ENCODE data around the gene LRP1. TPM values are rescaled to one million over a fixed set of nuclear protein-coding genes. Genes with fewer than 3 reads are reported as not detected.

LRP1 gene
- total and polyA plus RNA-seq, 2 experiments from 2014 or later = 26.6 to 145 TPM

GRCh38 chr12:57177354-57177753 lies 49.1 kb downstream of the LRP1 start:
- Mint-ChIP-seq H3K9me3 (no peaks in the 10 kb centered on the region; the same call in 2 of the 3 replicates), H3K27me3 (ENCODE audit: insufficient read depth, low read depth, poor library complexity) (peaks cover 16% of the 10 kb centered on the region), H3K4me1 (no peaks in the 10 kb centered on the region), H3K36me3 (ENCODE audit: low read depth) (peaks cover 90% of the 10 kb centered on the region), H3K4me3 (no peak overlapping the region), H3K27ac (no peak overlapping the region)
- Histone ChIP-seq H3K27me3 (ENCODE audit: insufficient read depth) (no peaks in the 10 kb centered on the region), H4K20me1 (replicated peaks; ENCODE audit: insufficient read depth) (0 out of 2 replicates have a peak, but pooled peaks cover 7% of the 10 kb centered on the region), H3F3A (replicated peaks; ENCODE audit: low read depth) (peaks cover 24% of the 10 kb centered on the region; the same call in 1 of the 2 replicates), H3K9me2 (ENCODE audit: insufficient read depth) (no peaks in the 10 kb centered on the region), H3K4me3 (no peak overlapping the region), H3K79me2 (replicated peaks; ENCODE audit: insufficient read depth) (no peaks in the 10 kb centered on the region; the same call in 1 of the 2 replicates), H2AFZ (no peak overlapping the region), H3K4me2 (no peak overlapping the region), H3K27ac (ENCODE audit: low read depth) (no peak overlapping the region), H3K36me3 (ENCODE audit: insufficient read depth) (peaks cover 13% of the 10 kb centered on the region), H3K4me1 (ENCODE audit: insufficient read depth) (no peaks in the 10 kb centered on the region)
- TF ChIP-seq ETS1 (IDR thresholded peaks at IDR 0.05) = no peak
- TF ChIP-seq EZH2phosphoT487 (IDR thresholded peaks at IDR 0.05; ENCODE audit: unreplicated experiment) = no peak
- no peak for TF ChIP-seq ZNF114 (CRISPR knock-in tag; IDR thresholded peaks at IDR 0.05)
- no peak for TF ChIP-seq JUNB (IDR thresholded peaks at IDR 0.05; ENCODE audit: unreplicated experiment)
- no peak for TF ChIP-seq ZNF462 (CRISPR knock-in tag; IDR thresholded peaks at IDR 0.05)
- no peak for TF ChIP-seq CREB1 (CRISPR knock-in tag; IDR thresholded peaks at IDR 0.05; ENCODE audit: low read depth)
- no peak for TF ChIP-seq POLR2AphosphoS5 (IDR thresholded peaks at IDR 0.05; ENCODE audit: low read depth)
- no peak for TF ChIP-seq CTCF (conservative IDR thresholded peaks at IDR 0.05; ENCODE audit: low read depth in 2 of 2)
- no peak for TF ChIP-seq EZH2 (IDR thresholded peaks at IDR 0.05; ENCODE audit: low read depth, unreplicated experiment)
- TF ChIP-seq STAT1 (IDR thresholded peaks at IDR 0.05; ENCODE audit: unreplicated experiment) = no peak
- TF ChIP-seq REST (IDR thresholded peaks at IDR 0.05; ENCODE audit: unreplicated experiment) = no peak
- no peak for TF ChIP-seq ZNF331 (CRISPR knock-in tag; IDR thresholded peaks at IDR 0.05; ENCODE audit: low read depth)
- TF ChIP-seq NANOG (IDR thresholded peaks at IDR 0.05; ENCODE audit: borderline replicate concordance) = no peak
- ATAC-seq = no peak
- DNase-seq (ENCODE audit: low spot score) = no peak
